GM12878 (cell line): ENCODE results near the gene GATAD2B. TPM values are rescaled to one million over a fixed set of nuclear protein-coding genes. Genes with fewer than 3 reads are reported as not detected.

ENCODE experiments used
- ATAC-seq: fragments of 200-7000 bp; cut with Tn5 transposase; 3 replicates; pipeline ENCODE4 v1.9.1; 2020; ENCODE audit warnings: mild to moderate bottlenecking, moderate library complexity
- BruUV-seq: library from RNA; stranded (reverse); fragments of 400-500 nt; replicated peaks from 2 replicates; lab custom pipeline; 2021; lab: Mats Ljungman, UMichigan
- CTCF ChIA-PET: fragments of 300-600 bp; sonication (Branson Sonifier 250); formaldehyde crosslinking; extraction: SDS; loops from one replicate; lab custom pipeline; 2021; ENCODE audit warnings: inconsistent platforms; lab: Yijun Ruan, JAX
- POLR2A ChIA-PET: fragments of 350-600 bp; formaldehyde crosslinking; extraction: SDS; loops from one replicate; lab custom pipeline; 2021; ENCODE audit warnings: inconsistent platforms; lab: Charles Lee
- RAD21 ChIA-PET: fragments of 300-600 bp; sonication (Branson Sonifier 250); formaldehyde crosslinking; loops from one replicate; lab custom pipeline; 2023; ENCODE audit warnings: antibody characterized with exemption; ENCODE audit not compliant: unreplicated experiment; lab: Charles Lee
- SMC1A ChIA-PET: fragments of 300-600 bp; sonication (Branson Sonifier 250); formaldehyde crosslinking; loops from one replicate; lab custom pipeline; 2023; ENCODE audit not compliant: unreplicated experiment, uncharacterized antibody; lab: Charles Lee
- DNase-seq: peaks from one replicate; pipeline ENCODE4 v3.0.0-alpha.2; 2011; ENCODE audit warnings: low read depth, low spot score
- FAIRE-seq: peaks from 3 replicates; lab custom pipeline; 2011; peaks lifted over from hg19 to GRCh38; lab: Jason Lieb, UNC
- H2AFZ ChIP-seq: 2 replicates; pipeline ENCODE4 v1.6.0; 2011; ENCODE audit warnings: low read depth, low read length, control low read depth; ENCODE audit not compliant: control insufficient read depth
- H3K27ac ChIP-seq: 2 replicates; pipeline ENCODE4 v1.5.1; 2011; ENCODE audit warnings: control low read depth; ENCODE audit not compliant: control insufficient read depth, insufficient read depth
- H3K27me3 ChIP-seq, 2 experiments: replicated peaks in 1 of 2; 2 replicates each; pipeline versions ENCODE4 v1.6.0 to v1.6.1; 2011; ENCODE audit warnings: low read length in 1 of 2; ENCODE audit not compliant: control insufficient read depth in 2 of 2, insufficient read depth in 2 of 2
- H3K36me3 ChIP-seq, 2 experiments: 2 replicates each; pipeline ENCODE4 v1.5.1; 2011; ENCODE audit warnings: low read length in 1 of 2; ENCODE audit not compliant: control insufficient read depth in 2 of 2, insufficient read depth in 2 of 2
- H3K4me1 ChIP-seq: 2 replicates; pipeline ENCODE4 v1.6.1; 2011; ENCODE audit warnings: mild to moderate bottlenecking, low read length, moderate library complexity, mixed read lengths; ENCODE audit not compliant: control insufficient read depth, insufficient read depth
- H3K4me2 ChIP-seq: 2 replicates; pipeline ENCODE4 v1.6.0; 2011; ENCODE audit warnings: control low read depth; ENCODE audit not compliant: control insufficient read depth, insufficient read depth
- H3K4me3 ChIP-seq: fragments of 200-600 bp; sonication (generic); 2 replicates; pipeline ENCODE4 v1.5.1; 2016
- H3K79me2 ChIP-seq: 2 replicates; pipeline ENCODE4 v1.6.0; 2011; ENCODE audit warnings: low read length; ENCODE audit not compliant: control insufficient read depth, insufficient read depth
- H3K9ac ChIP-seq: 2 replicates; pipeline ENCODE4 v1.8.0; 2011; ENCODE audit warnings: low read length, control low read depth, mixed read lengths; ENCODE audit not compliant: control insufficient read depth, insufficient read depth
- H3K9me3 ChIP-seq: replicated peaks from 3 replicates; pipeline ENCODE4 v1.5.1; 2011; ENCODE audit warnings: mild to moderate bottlenecking, low read length; ENCODE audit not compliant: control insufficient read depth, insufficient read depth
- H4K20me1 ChIP-seq: 2 replicates; pipeline ENCODE4 v1.6.0; 2011; ENCODE audit not compliant: control insufficient read depth, insufficient read depth
- BCL11A ChIP-seq: IDR thresholded peaks from 2 replicates; pipeline ENCODE4 v1.6.1; 2011; ENCODE audit warnings: low read depth, low read length
- CEBPB ChIP-seq, 2 experiments: fragments of 150-350 bp in 1 of 2; IDR thresholded peaks; 2 replicates each; pipeline ENCODE4 v1.6.1; 2012 to 2014; ENCODE audit warnings: low read depth in 2 of 2, low read length in 2 of 2, borderline replicate concordance in 1 of 2, inconsistent platforms in 1 of 2
- ESRRA ChIP-seq: IDR thresholded peaks from 2 replicates; pipeline ENCODE4 v1.6.1; 2012; ENCODE audit warnings: mild to moderate bottlenecking, low read length, improper control_type of control experiment
- GABPA ChIP-seq: IDR thresholded peaks from 2 replicates; pipeline ENCODE4 v1.6.1; 2014; ENCODE audit warnings: antibody characterized with exemption, low read depth, mild to moderate bottlenecking, inconsistent platforms
- MYC ChIP-seq: IDR thresholded peaks from 2 replicates; pipeline ENCODE4 v1.6.1; 2011; ENCODE audit warnings: mild to moderate bottlenecking, low read length, moderate library complexity, inconsistent platforms; ENCODE audit not compliant: insufficient read depth, insufficient replicate concordance, insufficient read length, severe bottlenecking
- NFIC ChIP-seq: IDR thresholded peaks from 2 replicates; pipeline ENCODE4 v1.6.1; 2012; ENCODE audit warnings: low read depth, mild to moderate bottlenecking, inconsistent platforms, low read length, moderate library complexity
- SPI1 ChIP-seq: IDR thresholded peaks from 2 replicates; pipeline ENCODE4 v1.6.1; 2011; ENCODE audit warnings: low read depth, mild to moderate bottlenecking, low read length, moderate library complexity, borderline replicate concordance; ENCODE audit not compliant: insufficient read depth
- TCF3 ChIP-seq: IDR thresholded peaks from 2 replicates; pipeline ENCODE4 v1.6.1; 2012; ENCODE audit warnings: low read depth, mild to moderate bottlenecking, low read length, borderline replicate concordance; ENCODE audit not compliant: insufficient read depth
- ZNF24 ChIP-seq: fragments of 450-650 bp; IDR thresholded peaks from 2 replicates; pipeline ENCODE4 v1.6.1; 2017; ENCODE audit warnings: antibody characterized with exemption, mild to moderate bottlenecking
- WGBS: methylation state at CpG from one replicate; pipeline ENCODE4 v1.1.6; 2016; ENCODE audit warnings: low lambda C conversion rate; ENCODE audit not compliant: insufficient replicate concordance, insufficient coverage; ENCODE audit errors: missing lambda C conversion rate; 5-methylcytosine and 5-hydroxymethylcytosine counted together
- in situ Hi-C: fragments of 300-500 bp; cut with MboI; formaldehyde crosslinking; loops from 9 replicates; pipeline ENCODE4 v1.14.3; 2018; ENCODE audit warnings: mixed read lengths
- intact Hi-C: fragments of 100-400 bp; cut with micrococcal nuclease; formaldehyde crosslinking; loops from one replicate; pipeline ENCODE4 v1.14.2; 2022; ENCODE audit not compliant: unreplicated experiment
- polyA plus RNA-seq, 11 experiments: library from polyadenylated mRNA; depleted of rRNA in 4 of 11; unstranded in 6 of 11; stranded (reverse) in 5 of 11; fragments of >200 nt; fragmentation: Nextera tagmentation in 4 of 11; fragmentation: Illumina TruSeq in 1 of 11; extraction: Ambion mirVana in 4 of 11; extraction: Trizol in 1 of 11; gene quantifications; 1 replicate in 1 of 11; 2 replicates in 10 of 11; pipeline versions ENCODE4 v1.2.1 to v1.2.3, GENCODE V29; 2011 to 2016; ENCODE audit warnings: inconsistent platforms in 2 of 11, missing spikeins in 2 of 11, low read depth in 1 of 11
- total RNA-seq, 4 experiments: library from RNA; depleted of rRNA in 3 of 4; stranded (reverse); fragments of >200 nt in 3 of 4; fragmentation: Illumina TruSeq in 1 of 4; extraction: Trizol in 1 of 4; gene quantifications; 2 replicates each; pipeline versions ENCODE4 v1.2.1 to v1.2.3, GENCODE V29; 2013 to 2021

The GATAD2B gene
- total and polyA plus RNA-seq, 10 of the 15 experiments (the other 5 are each of a cell fraction or from before 2014, with no cell fraction given), result 2.4 to 63.1 (median 8.7) TPM

- FAIRE-seq, result no peak
- ChIA-PET CTCF (interaction anchor here (0.5 to 1.6 kb wide), 4 partner anchors 31 to 670 kb away, joined by 3 to 5 read pairs (median 4); no protein-coding TSS in a partner anchor), RAD21 (no interaction called here), POLR2A (interaction anchor here (0.8 to 1.1 kb wide), 3 partner anchors 16 to 105 kb away, joined by 3 to 7 read pairs (median 3); partner anchors contain the start of gene GATAD2B), SMC1A (interaction anchor here (0.6 to 2.0 kb wide), 6 partner anchors 8 to 51 kb away, joined by 3 to 7 read pairs (median 4); no protein-coding TSS in a partner anchor)
- WGBS, result 95% methylated on average over 3 of the region's 3 CpGs
- Histone ChIP-seq H3K79me2 (peaks cover 69% of the 10 kb centered on the region), H3K27me3 (no peaks in the 10 kb centered on the region), H3K27ac (no peak overlapping the region), H3K4me3 (no peak overlapping the region), H3K36me3 (peaks cover 2 to 3% of the 10 kb centered on the region in 2 experiments; a peak in 2 of 4 replicates), H3K4me2 (no peak overlapping the region), H3K4me1 (no peaks in the 10 kb centered on the region; the same call in 1 of the 2 replicates), H4K20me1 (no peaks in the 10 kb centered on the region), H3K9me3 (no peaks in the 10 kb centered on the region)
- intact Hi-C loops, result no loop called here
- TF ChIP-seq BCL11A, result no peak
- TF ChIP-seq GABPA, result no peak
- TF ChIP-seq TCF3, result no peak
- TF ChIP-seq ZNF24, result no peak
- TF ChIP-seq MYC, result no peak
- TF ChIP-seq SPI1, result 0 out of 2 replicates have a peak, but pooled peaks have one; percentile 18
- no peak for TF ChIP-seq CEBPB (IDR thresholded peaks at IDR 0.05; ENCODE audit: borderline replicate concordance in 1 of 2, low read depth in 2 of 2, low read length in 2 of 2)
- TF ChIP-seq NFIC, result no peak
- TF ChIP-seq ESRRA, result no peak
- TF ChIP-seq, all 136 proteins: peak for 1
- Histone ChIP-seq H3K9ac (no peak overlapping the region), H2AFZ (no peak overlapping the region)
- in situ Hi-C loops, result no loop called here
- BruUV-seq, result no TSS peak
- ATAC-seq (no peak), DNase-seq (no peak)
Observed at GRCh38 chr1:153882296-153882912, 40.4 kb downstream of the GATAD2B start.
